HepG2 (cell line): ENCODE measurements around the gene NBEAL1. TPM values are rescaled to one million over a fixed set of nuclear protein-coding genes. Genes with fewer than 3 reads are reported as not detected.

Experiments
- CBFB ChIP-seq: sonication (generic); formaldehyde crosslinking; IDR thresholded peaks from 2 replicates; pipeline ENCODE4 v1.4.0; 2020; ENCODE audit warnings: missing genetic modification reagents
- FOXA1 ChIP-seq, 2 experiments: fragments of 450-650 bp in 1 of 2; sonication (generic) in 1 of 2; formaldehyde crosslinking in 1 of 2; IDR thresholded peaks; 2 replicates each; pipeline versions ENCODE4 v1.4.0 to v1.6.1; 2016 to 2020; ENCODE audit warnings: missing genetic modification reagents in 1 of 2
- GPN1 ChIP-seq: sonication (generic); formaldehyde crosslinking; IDR thresholded peaks from 2 replicates; pipeline ENCODE4 v1.5.1; 2020; ENCODE audit warnings: missing genetic modification reagents, borderline replicate concordance
- HNRNPK ChIP-seq: fragments of 200-400 bp; formaldehyde crosslinking; IDR thresholded peaks from 2 replicates; pipeline ENCODE4 v1.6.1; 2018; ENCODE audit warnings: low read length, low read depth, moderate library complexity, mild to moderate bottlenecking; ENCODE audit not compliant: poor library complexity, severe bottlenecking
- MED13 ChIP-seq: sonication (generic); formaldehyde crosslinking; IDR thresholded peaks from 2 replicates; pipeline ENCODE4 v1.5.0; 2020; ENCODE audit warnings: missing genetic modification reagents
- NCOA1 ChIP-seq: sonication (generic); formaldehyde crosslinking; IDR thresholded peaks from 2 replicates; pipeline ENCODE4 v1.9.0; 2021; ENCODE audit warnings: missing genetic modification reagents
- NFIC ChIP-seq: IDR thresholded peaks from 2 replicates; pipeline ENCODE4 v1.6.1; 2012; ENCODE audit warnings: mild to moderate bottlenecking, low read length, inconsistent platforms
- SMAD3 ChIP-seq: sonication (generic); formaldehyde crosslinking; IDR thresholded peaks from 2 replicates; pipeline ENCODE4 v1.4.0; 2020; ENCODE audit warnings: missing genetic modification reagents
- SOX13 ChIP-seq, 3 experiments: fragments of 450-650 bp in 1 of 3; sonication (generic) in 1 of 3; formaldehyde crosslinking in 1 of 3; IDR thresholded peaks in 2 of 3; conservative IDR thresholded peaks in 1 of 3; 2 replicates each; pipeline versions ENCODE4 v1.5.0 to v1.6.1; 2016 to 2020; ENCODE audit warnings: antibody characterized with exemption in 1 of 3, mild to moderate bottlenecking in 1 of 3, missing compliant biosample characterization in 1 of 3, missing genetic modification reagents in 1 of 3, moderate library complexity in 1 of 3
- ZBTB3 ChIP-seq: sonication (generic); formaldehyde crosslinking; IDR thresholded peaks from 2 replicates; pipeline ENCODE4 v1.4.0; 2020; ENCODE audit warnings: low read depth, mild to moderate bottlenecking, moderate library complexity, missing genetic modification reagents, borderline replicate concordance
- ZNF17 ChIP-seq: sonication (generic); formaldehyde crosslinking; IDR thresholded peaks from 2 replicates; pipeline ENCODE4 v1.5.0; 2020; ENCODE audit warnings: mild to moderate bottlenecking, missing genetic modification reagents
- ZNF547 ChIP-seq: sonication (generic); formaldehyde crosslinking; IDR thresholded peaks from 2 replicates; pipeline ENCODE4 v1.5.1; 2020; ENCODE audit warnings: mild to moderate bottlenecking, missing genetic modification reagents
- ZNF7 ChIP-seq: IDR thresholded peaks from 2 replicates; pipeline ENCODE4 v1.6.1; 2016; ENCODE audit warnings: missing biosample characterization, missing genetic modification reagents
- ZNF713 ChIP-seq: sonication (generic); formaldehyde crosslinking; IDR thresholded peaks from 2 replicates; pipeline ENCODE4 v1.4.0; 2020; ENCODE audit warnings: mild to moderate bottlenecking, missing genetic modification reagents
- ZNF776 ChIP-seq: sonication (generic); formaldehyde crosslinking; IDR thresholded peaks from 2 replicates; pipeline ENCODE4 v1.4.0; 2020; ENCODE audit warnings: mild to moderate bottlenecking, missing genetic modification reagents
- polyA plus RNA-seq, 8 experiments: library from polyadenylated mRNA; depleted of rRNA in 3 of 8; stranded (reverse) in 7 of 8; unstranded in 1 of 8; fragments of >200 nt; fragmentation: Illumina TruSeq in 4 of 8; extraction: Trizol in 4 of 8; gene quantifications; 2 replicates each; pipeline versions ENCODE4 v1.2.1 to v1.2.3, GENCODE V29; 2011 to 2016; ENCODE audit warnings: low read depth in 4 of 8, missing spikeins in 1 of 8, mixed read lengths in 1 of 8; ENCODE audit not compliant: insufficient read depth in 1 of 8
- total RNA-seq, 5 experiments: library from RNA; depleted of rRNA; stranded (reverse); fragments of >200 nt; fragmentation: Illumina TruSeq; extraction: Trizol; gene quantifications; 2 replicates each; pipeline ENCODE4 v1.2.3, GENCODE V29; 2016; ENCODE audit warnings: low read depth in 1 of 5
- TF ChIP-seq, protein P1 (sequence below): sonication (generic); formaldehyde crosslinking; IDR thresholded peaks from 2 replicates; pipeline ENCODE4 v1.5.0; 2020; ENCODE audit warnings: missing genetic modification reagents
- TF ChIP-seq, protein P2 (sequence below): sonication (generic); formaldehyde crosslinking; IDR thresholded peaks from 2 replicates; pipeline ENCODE4 v1.4.0; 2020; ENCODE audit warnings: missing genetic modification reagents
- TF ChIP-seq, protein P3 (sequence below): IDR thresholded peaks from 2 replicates; pipeline ENCODE4 v1.6.1; 2016; ENCODE audit warnings: control low read depth
- TF ChIP-seq, protein P4 (sequence below): sonication (generic); formaldehyde crosslinking; IDR thresholded peaks from 2 replicates; pipeline ENCODE4 v1.5.0; 2020; ENCODE audit warnings: mild to moderate bottlenecking, missing genetic modification reagents
- TF ChIP-seq, protein P5 (sequence below): sonication (generic); formaldehyde crosslinking; IDR thresholded peaks from 2 replicates; pipeline ENCODE4 v1.4.0; 2020; ENCODE audit warnings: low read depth, mild to moderate bottlenecking, missing genetic modification reagents
- TF ChIP-seq, protein P6 (sequence below): sonication (generic); formaldehyde crosslinking; IDR thresholded peaks from 2 replicates; pipeline ENCODE4 v1.4.0; 2020; ENCODE audit warnings: missing genetic modification reagents, low read depth, mild to moderate bottlenecking, borderline replicate concordance

NBEAL1 gene
- total and polyA plus RNA-seq, 2 of the 13 experiments (the other 11 are each of a cell fraction or from before 2014, with no cell fraction given): 6.4 to 15.7 TPM

DNA sequence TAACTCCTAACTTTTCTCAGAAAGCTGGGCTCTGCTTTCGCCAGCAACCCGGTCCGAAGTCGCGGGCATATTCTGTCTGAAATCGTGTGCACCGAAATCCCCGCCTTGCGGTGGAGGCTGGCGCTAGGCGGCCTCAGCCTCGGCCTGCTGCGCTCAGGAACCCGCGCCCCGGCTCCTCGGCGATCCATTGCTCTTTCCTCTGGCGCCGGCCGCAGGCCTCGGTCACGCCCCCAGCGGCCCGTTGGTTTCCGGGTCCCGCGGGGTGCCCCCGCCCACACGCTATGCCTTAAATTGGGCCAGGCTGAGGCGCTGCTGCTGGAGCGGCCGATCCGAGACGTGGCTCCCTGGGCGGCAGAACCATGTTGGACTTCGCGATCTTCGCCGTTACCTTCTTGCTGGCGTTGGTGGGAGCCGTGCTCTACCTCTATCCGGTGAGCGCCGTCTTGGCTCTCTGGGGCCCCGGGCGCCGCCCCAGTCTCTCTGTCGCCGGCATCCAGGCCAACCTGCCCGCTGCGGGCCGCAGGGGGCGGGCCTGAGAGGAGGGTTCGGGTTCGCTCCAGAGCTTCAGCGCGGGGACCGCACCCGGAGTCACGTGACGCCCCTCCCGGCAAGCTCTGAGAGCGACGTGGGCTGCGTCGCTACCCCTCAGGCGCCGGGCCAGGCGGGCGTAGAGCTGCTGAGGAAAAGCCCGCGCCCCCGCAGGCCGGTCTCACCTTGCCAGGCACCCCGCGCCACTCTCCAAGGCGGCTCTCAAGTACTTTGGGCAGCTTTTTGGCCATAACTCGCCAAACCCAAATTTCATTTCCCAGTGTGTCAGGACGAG is 224.2 kb downstream of the NBEAL1 start, which contains the start of gene CYP20A1 (continued):
- TF ChIP-seq, protein P1, sequence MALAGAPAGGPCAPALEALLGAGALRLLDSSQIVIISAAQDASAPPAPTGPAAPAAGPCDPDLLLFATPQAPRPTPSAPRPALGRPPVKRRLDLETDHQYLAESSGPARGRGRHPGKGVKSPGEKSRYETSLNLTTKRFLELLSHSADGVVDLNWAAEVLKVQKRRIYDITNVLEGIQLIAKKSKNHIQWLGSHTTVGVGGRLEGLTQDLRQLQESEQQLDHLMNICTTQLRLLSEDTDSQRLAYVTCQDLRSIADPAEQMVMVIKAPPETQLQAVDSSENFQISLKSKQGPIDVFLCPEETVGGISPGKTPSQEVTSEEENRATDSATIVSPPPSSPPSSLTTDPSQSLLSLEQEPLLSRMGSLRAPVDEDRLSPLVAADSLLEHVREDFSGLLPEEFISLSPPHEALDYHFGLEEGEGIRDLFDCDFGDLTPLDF: peak; percentile 94
- TF ChIP-seq, protein P2, sequence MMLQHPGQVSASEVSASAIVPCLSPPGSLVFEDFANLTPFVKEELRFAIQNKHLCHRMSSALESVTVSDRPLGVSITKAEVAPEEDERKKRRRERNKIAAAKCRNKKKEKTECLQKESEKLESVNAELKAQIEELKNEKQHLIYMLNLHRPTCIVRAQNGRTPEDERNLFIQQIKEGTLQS (CRISPR knock-in tag): peak; percentile 40
- TF ChIP-seq, protein P3, sequence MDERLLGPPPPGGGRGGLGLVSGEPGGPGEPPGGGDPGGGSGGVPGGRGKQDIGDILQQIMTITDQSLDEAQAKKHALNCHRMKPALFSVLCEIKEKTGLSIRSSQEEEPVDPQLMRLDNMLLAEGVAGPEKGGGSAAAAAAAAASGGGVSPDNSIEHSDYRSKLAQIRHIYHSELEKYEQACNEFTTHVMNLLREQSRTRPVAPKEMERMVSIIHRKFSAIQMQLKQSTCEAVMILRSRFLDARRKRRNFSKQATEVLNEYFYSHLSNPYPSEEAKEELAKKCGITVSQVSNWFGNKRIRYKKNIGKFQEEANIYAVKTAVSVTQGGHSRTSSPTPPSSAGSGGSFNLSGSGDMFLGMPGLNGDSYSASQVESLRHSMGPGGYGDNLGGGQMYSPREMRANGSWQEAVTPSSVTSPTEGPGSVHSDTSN (CRISPR knock-in tag): no peak
- TF ChIP-seq ZNF713 (CRISPR knock-in tag) (no peak), ZBTB3 (CRISPR knock-in tag) (0 out of 2 replicates have a peak, but pooled peaks have one; percentile 1), MED13 (peak; percentile 5), NFIC (peak; percentile 19; the same call in 1 of the 2 replicates), CBFB (CRISPR knock-in tag) (peak; percentile 96), ZNF17 (CRISPR knock-in tag) (no peak), NCOA1 (CRISPR knock-in tag) (no peak; the same call in 1 of the 2 replicates), GPN1 (no peak), ZNF7 (CRISPR knock-in tag) (no peak), HNRNPK (peak; percentile 66), FOXA1 (IDR thresholded peaks at IDR 0.05) (no peak), FOXA1 (CRISPR knock-in tag; IDR thresholded peaks at IDR 0.05) (no peak), SOX13 (IDR thresholded peaks at IDR 0.05) (no peak), SOX13 (CRISPR knock-in tag; conservative IDR thresholded peaks at IDR 0.05 in 1 of 2, IDR thresholded peaks at IDR 0.05 in 1 of 2) (peak in 1 of 2 experiments; percentile 39; a peak in 2 of 4 replicates), ZNF776 (CRISPR knock-in tag) (peak; percentile 97), ZNF547 (CRISPR knock-in tag) (peak; percentile 99), SMAD3 (CRISPR knock-in tag) (peak; percentile 83)
- TF ChIP-seq, protein P4, sequence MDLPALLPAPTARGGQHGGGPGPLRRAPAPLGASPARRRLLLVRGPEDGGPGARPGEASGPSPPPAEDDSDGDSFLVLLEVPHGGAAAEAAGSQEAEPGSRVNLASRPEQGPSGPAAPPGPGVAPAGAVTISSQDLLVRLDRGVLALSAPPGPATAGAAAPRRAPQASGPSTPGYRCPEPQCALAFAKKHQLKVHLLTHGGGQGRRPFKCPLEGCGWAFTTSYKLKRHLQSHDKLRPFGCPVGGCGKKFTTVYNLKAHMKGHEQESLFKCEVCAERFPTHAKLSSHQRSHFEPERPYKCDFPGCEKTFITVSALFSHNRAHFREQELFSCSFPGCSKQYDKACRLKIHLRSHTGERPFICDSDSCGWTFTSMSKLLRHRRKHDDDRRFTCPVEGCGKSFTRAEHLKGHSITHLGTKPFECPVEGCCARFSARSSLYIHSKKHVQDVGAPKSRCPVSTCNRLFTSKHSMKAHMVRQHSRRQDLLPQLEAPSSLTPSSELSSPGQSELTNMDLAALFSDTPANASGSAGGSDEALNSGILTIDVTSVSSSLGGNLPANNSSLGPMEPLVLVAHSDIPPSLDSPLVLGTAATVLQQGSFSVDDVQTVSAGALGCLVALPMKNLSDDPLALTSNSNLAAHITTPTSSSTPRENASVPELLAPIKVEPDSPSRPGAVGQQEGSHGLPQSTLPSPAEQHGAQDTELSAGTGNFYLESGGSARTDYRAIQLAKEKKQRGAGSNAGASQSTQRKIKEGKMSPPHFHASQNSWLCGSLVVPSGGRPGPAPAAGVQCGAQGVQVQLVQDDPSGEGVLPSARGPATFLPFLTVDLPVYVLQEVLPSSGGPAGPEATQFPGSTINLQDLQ: peak; percentile 52
- TF ChIP-seq, protein P5, sequence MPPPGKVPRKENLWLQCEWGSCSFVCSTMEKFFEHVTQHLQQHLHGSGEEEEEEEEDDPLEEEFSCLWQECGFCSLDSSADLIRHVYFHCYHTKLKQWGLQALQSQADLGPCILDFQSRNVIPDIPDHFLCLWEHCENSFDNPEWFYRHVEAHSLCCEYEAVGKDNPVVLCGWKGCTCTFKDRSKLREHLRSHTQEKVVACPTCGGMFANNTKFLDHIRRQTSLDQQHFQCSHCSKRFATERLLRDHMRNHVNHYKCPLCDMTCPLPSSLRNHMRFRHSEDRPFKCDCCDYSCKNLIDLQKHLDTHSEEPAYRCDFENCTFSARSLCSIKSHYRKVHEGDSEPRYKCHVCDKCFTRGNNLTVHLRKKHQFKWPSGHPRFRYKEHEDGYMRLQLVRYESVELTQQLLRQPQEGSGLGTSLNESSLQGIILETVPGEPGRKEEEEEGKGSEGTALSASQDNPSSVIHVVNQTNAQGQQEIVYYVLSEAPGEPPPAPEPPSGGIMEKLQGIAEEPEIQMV (CRISPR knock-in tag): no peak
- TF ChIP-seq, protein P6, sequence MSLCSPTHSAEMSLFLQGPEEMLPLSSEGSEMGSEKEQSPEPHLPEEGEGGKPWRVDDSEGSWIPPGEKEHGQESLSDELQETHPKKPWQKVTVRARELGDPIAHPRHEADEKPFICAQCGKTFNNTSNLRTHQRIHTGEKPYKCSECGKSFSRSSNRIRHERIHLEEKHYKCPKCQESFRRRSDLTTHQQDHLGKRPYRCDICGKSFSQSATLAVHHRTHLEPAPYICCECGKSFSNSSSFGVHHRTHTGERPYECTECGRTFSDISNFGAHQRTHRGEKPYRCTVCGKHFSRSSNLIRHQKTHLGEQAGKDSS (CRISPR knock-in tag): peak; percentile 26
